Activated B cell treated with CpG ODN at 0.5 μM for 24 hours (primary cell): Measurements from ENCODE around the gene TSEN34. TPM values are rescaled to one million over a fixed set of nuclear protein-coding genes. Genes with fewer than 3 reads are reported as not detected.

Experiments
- ATAC-seq: fragments of 200-7000 bp; cut with Tn5 transposase; one replicate; pipeline ENCODE4 v1.10.0; 2021; ENCODE audit warnings: low read depth, mild to moderate bottlenecking, moderate library complexity
- CTCF ChIA-PET: fragments of 350-600 bp; sonication (Branson Sonifier 250); formaldehyde crosslinking; loops from one replicate; lab custom pipeline; 2021; ENCODE audit warnings: antibody characterized with exemption; lab: Charles Lee
- POLR2A ChIA-PET: fragments of 350-600 bp; sonication (Branson Sonifier 250); formaldehyde crosslinking; loops from one replicate; lab custom pipeline; 2021; ENCODE audit warnings: antibody characterized with exemption; lab: Charles Lee
- DNase-seq: peaks from one replicate; pipeline ENCODE4 v3.0.0; 2022
- H3K27ac Mint-ChIP-seq: one replicate; pipeline ENCODE4 v1.8.0; 2020; ENCODE audit warnings: mixed read lengths
- H3K27me3 Mint-ChIP-seq: one replicate; pipeline ENCODE4 v1.8.0; 2021; ENCODE audit warnings: mixed read lengths
- H3K36me3 Mint-ChIP-seq: one replicate; pipeline ENCODE4 v1.8.0; 2021; ENCODE audit warnings: low read depth, mixed read lengths
- H3K4me1 Mint-ChIP-seq: one replicate; pipeline ENCODE4 v1.8.0; 2021; ENCODE audit warnings: mixed read lengths
- H3K4me3 Mint-ChIP-seq: one replicate; pipeline ENCODE4 v1.8.0; 2020; ENCODE audit warnings: mild to moderate bottlenecking, mixed read lengths
- H3K9me3 Mint-ChIP-seq: one replicate; pipeline ENCODE4 v1.8.0; 2020; ENCODE audit warnings: mixed read lengths
- intact Hi-C: fragments of 100-400 bp; cut with micrococcal nuclease; formaldehyde crosslinking; loops from one replicate; pipeline ENCODE4 v1.15.1; 2024
- total RNA-seq: library from RNA; stranded (reverse); gene quantifications from 2 replicates; pipeline ENCODE4 v1.2.3, GENCODE V29; 2022
- TF ChIP-seq, protein P1 (sequence below): fragments of 200-600 bp; IDR thresholded peaks from one replicate; pipeline ENCODE4 v1.8.0; 2022; ENCODE audit warnings: antibody characterized with exemption, mild to moderate bottlenecking

The TSEN34 gene
- total RNA-seq, 1 donor from 2014 or later = 15.0 TPM

DNA sequence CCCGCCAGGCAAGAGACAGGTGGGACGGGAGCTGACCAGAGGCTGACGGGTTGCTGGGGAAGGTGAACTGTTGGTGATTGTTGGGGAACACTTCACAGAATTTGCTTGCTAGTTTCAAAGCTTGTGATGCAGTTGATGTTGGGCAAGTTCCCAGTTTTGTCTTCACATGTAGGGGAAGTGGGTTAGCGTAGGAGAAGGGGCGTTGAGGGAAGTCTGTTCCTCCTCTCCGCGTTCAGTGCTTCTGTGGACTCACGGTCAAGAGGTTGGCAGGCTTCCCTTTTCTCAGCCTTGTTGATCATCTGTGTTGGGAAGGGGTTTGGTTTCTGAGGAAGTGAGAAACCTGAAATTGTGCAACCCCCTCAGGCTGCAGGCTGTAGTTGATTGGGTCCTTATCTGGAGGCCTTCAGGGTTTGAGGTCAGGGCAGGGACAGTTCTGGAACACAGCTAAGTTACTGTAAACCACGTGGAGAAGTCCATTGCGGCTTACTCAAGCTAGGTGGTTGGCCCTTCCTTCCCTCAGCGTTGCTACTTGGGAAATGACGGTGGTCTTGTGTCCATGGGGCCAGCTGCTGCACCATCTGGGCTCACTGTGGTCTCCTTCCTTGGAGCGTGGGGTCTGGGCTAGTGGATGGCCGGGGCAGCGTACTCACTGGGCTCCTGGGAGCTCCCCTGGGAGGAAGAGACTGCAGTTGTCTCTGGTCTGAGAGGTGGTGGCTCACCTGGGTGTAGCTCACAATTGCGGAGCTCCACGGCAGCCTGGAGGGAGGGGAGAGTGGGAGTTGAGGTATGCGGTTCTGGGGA is 17.1 kb downstream of the TSEN34 start:
- Mint-ChIP-seq H3K27ac (peak overlapping the region; percentile 46), H3K4me1 (peaks cover 78% of the 10 kb centered on the region)
- intact Hi-C loops = no loop called here

DNA sequence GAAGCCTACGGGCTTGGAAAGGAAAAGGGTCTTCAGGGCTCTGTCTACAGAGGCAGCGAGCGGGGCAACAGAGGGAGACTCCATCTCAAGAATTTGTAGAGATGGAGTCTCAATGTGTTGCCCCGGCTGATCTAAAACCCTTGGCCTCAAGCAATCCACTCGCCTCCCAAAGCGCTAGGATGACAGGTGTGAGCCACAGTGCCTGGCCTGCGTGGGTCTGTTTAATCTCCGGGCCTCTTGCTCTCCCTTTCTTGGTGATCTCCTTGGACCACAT is 17.6 kb downstream of the TSEN34 start:
- ChIA-PET CTCF (interaction anchor here (0.7 to 1.1 kb wide), 2 partner anchors 20 to 23 kb away, joined by 3 read pairs; partner anchors contain the start of gene MBOAT7), POLR2A (interaction anchor here (1.7 to 5.2 kb wide), 4 partner anchors 8 to 19 kb away, joined by 5 to 69 read pairs (median 16); partner anchors contain the start of genes MBOAT7, RPS9 and TSEN34)
- Mint-ChIP-seq H3K27me3 (no peaks in the 10 kb centered on the region), H3K4me3 (no peak overlapping the region), H3K27ac (peak overlapping the region; percentile 46), H3K4me1 (peaks cover 72% of the 10 kb centered on the region), H3K9me3 (no peaks in the 10 kb centered on the region), H3K36me3 (peaks cover 70% of the 10 kb centered on the region)
- ATAC-seq (no peak), DNase-seq (no peak)
- TF ChIP-seq, protein P1, sequence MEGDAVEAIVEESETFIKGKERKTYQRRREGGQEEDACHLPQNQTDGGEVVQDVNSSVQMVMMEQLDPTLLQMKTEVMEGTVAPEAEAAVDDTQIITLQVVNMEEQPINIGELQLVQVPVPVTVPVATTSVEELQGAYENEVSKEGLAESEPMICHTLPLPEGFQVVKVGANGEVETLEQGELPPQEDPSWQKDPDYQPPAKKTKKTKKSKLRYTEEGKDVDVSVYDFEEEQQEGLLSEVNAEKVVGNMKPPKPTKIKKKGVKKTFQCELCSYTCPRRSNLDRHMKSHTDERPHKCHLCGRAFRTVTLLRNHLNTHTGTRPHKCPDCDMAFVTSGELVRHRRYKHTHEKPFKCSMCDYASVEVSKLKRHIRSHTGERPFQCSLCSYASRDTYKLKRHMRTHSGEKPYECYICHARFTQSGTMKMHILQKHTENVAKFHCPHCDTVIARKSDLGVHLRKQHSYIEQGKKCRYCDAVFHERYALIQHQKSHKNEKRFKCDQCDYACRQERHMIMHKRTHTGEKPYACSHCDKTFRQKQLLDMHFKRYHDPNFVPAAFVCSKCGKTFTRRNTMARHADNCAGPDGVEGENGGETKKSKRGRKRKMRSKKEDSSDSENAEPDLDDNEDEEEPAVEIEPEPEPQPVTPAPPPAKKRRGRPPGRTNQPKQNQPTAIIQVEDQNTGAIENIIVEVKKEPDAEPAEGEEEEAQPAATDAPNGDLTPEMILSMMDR = no peak
- intact Hi-C loops = no loop called here

More for the DNA sequence above, 17.1 kb downstream of the TSEN34 start:
- ATAC-seq (peak; percentile 47), DNase-seq (no peak)
- Mint-ChIP-seq H3K36me3 (peaks cover 75% of the 10 kb centered on the region), H3K27me3 (no peaks in the 10 kb centered on the region), H3K9me3 (no peaks in the 10 kb centered on the region), H3K4me3 (peak overlapping the region; percentile 32)
- ChIA-PET POLR2A (interaction anchor here (0.6 to 5.2 kb wide), 7 partner anchors 7 to 454 kb away, joined by 3 to 69 read pairs (median 5); partner anchors contain the start of genes MBOAT7, RPS9 and TSEN34), CTCF (interaction anchor here (0.7 to 1.1 kb wide), 2 partner anchors 19 to 24 kb away, joined by 3 read pairs; partner anchors contain the start of gene MBOAT7)
- TF ChIP-seq, protein P1 = no peak

DNA sequence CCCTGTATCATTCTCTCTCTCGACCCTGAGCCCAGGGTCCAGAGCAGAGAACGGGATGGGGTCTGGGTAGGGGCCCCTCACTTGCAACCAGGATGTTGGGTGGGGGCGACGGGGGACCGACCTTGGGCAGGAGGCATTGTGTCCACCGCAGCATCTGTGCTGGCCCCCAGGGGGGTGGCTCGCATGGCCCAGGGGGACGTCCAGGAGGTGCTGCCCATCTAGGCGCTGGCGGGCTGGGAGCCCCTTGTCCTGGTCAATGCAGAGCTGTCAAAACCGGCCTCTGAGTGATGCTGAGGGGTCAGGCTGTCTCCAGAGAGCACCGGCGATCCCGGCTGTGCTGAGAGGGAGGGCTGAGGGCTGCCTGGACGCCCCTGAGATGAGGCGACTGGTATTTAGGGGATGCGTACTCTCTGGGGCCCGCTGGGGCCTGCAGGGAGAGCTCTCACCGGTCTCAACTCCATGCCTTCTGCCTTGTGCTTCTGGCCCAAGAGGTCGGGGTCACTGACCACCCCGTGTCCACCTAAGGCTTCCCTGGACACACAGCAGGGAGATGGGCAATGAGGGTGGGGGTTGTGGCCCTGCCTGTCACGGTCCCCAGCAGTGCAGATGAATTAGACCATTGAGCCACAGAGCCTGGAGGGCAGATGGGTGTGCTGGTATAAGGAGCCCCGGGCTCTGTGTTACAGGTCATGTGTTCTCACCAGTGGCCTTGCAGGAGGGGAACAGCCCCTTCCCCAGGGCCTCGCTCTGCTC is 18.1 kb downstream of the TSEN34 start:
- Mint-ChIP-seq H3K4me3 (no peak overlapping the region), H3K27ac (peak overlapping the region; percentile 10), H3K36me3 (peaks cover 65% of the 10 kb centered on the region), H3K27me3 (no peaks in the 10 kb centered on the region), H3K4me1 (peaks cover 67% of the 10 kb centered on the region), H3K9me3 (no peaks in the 10 kb centered on the region)
- TF ChIP-seq, protein P1 = no peak
- DNase-seq (no peak), ATAC-seq (no peak)
- CTCF ChIA-PET = interaction anchor here (0.7 kb wide), 1 partner anchor 20 kb away, joined by 3 read pairs; the partner anchor contains the start of gene MBOAT7
- intact Hi-C loops = no loop called here
- POLR2A ChIA-PET = interaction anchor here (0.6 to 5.2 kb wide), 4 partner anchors 8 to 184 kb away, joined by 3 to 69 read pairs (median 19); partner anchors contain the start of genes MBOAT7, RPS9 and TSEN34

DNA sequence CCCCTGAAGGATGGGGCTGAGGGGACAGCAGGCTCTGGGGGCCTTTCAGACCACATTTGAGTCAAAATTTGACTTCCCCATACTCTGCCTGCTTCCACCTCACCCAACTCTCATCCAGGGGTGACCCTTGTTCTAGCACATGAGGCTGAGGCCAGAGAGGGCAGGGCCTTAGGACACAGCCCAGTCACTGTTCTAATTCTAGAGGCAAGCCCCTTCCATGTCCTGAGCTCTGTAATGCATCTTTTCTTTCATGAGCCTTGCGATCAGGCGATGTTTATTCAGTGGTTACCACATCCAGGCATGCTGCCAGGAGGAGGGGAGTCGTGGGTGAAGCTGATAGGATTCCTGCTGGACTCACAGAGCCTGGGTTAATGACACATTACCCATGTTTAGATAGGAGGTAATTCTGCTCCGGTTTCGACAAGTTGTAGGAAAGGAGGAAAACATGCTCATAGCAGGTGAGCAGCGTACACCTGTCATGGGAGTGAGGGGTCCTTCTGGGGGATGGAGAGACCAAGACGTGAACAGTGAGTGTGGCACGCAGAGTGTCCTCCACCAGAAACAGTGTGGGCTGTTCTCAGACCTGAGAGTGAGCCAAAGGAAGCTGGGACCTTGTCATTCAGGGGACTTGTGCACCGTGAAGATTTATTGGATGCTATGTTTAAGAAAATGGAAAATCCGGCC is 18.8 kb downstream of the TSEN34 start:
- Mint-ChIP-seq H3K27ac (peak overlapping the region; percentile 10), H3K4me3 (peak overlapping the region; percentile 6), H3K4me1 (peaks cover 60% of the 10 kb centered on the region), H3K36me3 (peaks cover 58% of the 10 kb centered on the region), H3K27me3 (no peaks in the 10 kb centered on the region), H3K9me3 (no peaks in the 10 kb centered on the region)
- TF ChIP-seq, protein P1 = no peak
- no peak for DNase-seq
- no peak for ATAC-seq
- CTCF ChIA-PET = no interaction called here
- POLR2A ChIA-PET = interaction anchor here (0.6 to 3.6 kb wide), 3 partner anchors 9 to 184 kb away, joined by 3 to 26 read pairs (median 12); partner anchors contain the start of genes MBOAT7 and RPS9
- intact Hi-C loops = no loop called here
